Measurements from ENCODE around the gene NDUFS6.
"Not testable (repeated sequence)": the region's sequence is repeated elsewhere in the genome, so short reads cannot be mapped to it uniquely, and the experiment has no call there.

Gene NDUFS6

GRCh38 chr5:1836176-1836890, 35.1 kb downstream of the NDUFS6 start:
- no peak for TF ChIP-seq CTCF (IDR thresholded peaks at IDR 0.05; ENCODE audit: low read depth, low read length)
- no peak overlapping the region for H3K4me3 ChIP-seq (ENCODE audit: low read depth, low read length)

GRCh38 chr5:1836891-1837880, 36.0 kb downstream of the NDUFS6 start:
- no peak for TF ChIP-seq CTCF (IDR thresholded peaks at IDR 0.05; ENCODE audit: low read depth, low read length)
- no peak overlapping the region for H3K4me3 ChIP-seq (ENCODE audit: low read depth, low read length)

GRCh38 chr5:1838013-1838412, 36.8 kb downstream of the NDUFS6 start:
- no peak for TF ChIP-seq CTCF (IDR thresholded peaks at IDR 0.05; ENCODE audit: low read depth, low read length)

GRCh38 chr5:1840071-1840547, 38.9 kb downstream of the NDUFS6 start:
- H3K4me3 ChIP-seq (ENCODE audit: low read depth, low read length): no peak overlapping the region
- no peak for TF ChIP-seq CTCF (IDR thresholded peaks at IDR 0.05; ENCODE audit: low read depth, low read length)

More at GRCh38 chr5:1838013-1838412, 36.8 kb downstream of the NDUFS6 start:
- no peak overlapping the region for H3K4me3 ChIP-seq (ENCODE audit: low read depth, low read length)

- no peak overlapping the region for H3K4me3 ChIP-seq (ENCODE audit: low read depth, low read length)
- TF ChIP-seq CTCF (IDR thresholded peaks at IDR 0.05; ENCODE audit: low read depth, low read length): no peak
These were observed 39.7 kb downstream of the NDUFS6 start for GRCh38 chr5:1840741-1841521.

- TF ChIP-seq CTCF (IDR thresholded peaks at IDR 0.05; ENCODE audit: low read depth, low read length): no peak
- no peak overlapping the region for H3K4me3 ChIP-seq (ENCODE audit: low read depth, low read length)
These were observed 41.0 kb downstream of the NDUFS6 start for GRCh38 chr5:1842004-1842819.

- H3K4me3 ChIP-seq (ENCODE audit: low read depth, low read length): not testable (repeated sequence)
These were observed 42.6 kb downstream of the NDUFS6 start for GRCh38 chr5:1843761-1844160.

Data from WI38 (cell line).